ENCODE results near the gene GRAMD2A. TPM values are rescaled to one million over a fixed set of nuclear protein-coding genes. Genes with fewer than 3 reads are reported as not detected.
"Not testable (repeated sequence)": the region's sequence is repeated elsewhere in the genome, so short reads cannot be mapped to it uniquely, and the experiment has no call there.

Gene GRAMD2A
- total RNA-seq, 1 experiment from 2014 or later: 1.3 TPM

DNA sequence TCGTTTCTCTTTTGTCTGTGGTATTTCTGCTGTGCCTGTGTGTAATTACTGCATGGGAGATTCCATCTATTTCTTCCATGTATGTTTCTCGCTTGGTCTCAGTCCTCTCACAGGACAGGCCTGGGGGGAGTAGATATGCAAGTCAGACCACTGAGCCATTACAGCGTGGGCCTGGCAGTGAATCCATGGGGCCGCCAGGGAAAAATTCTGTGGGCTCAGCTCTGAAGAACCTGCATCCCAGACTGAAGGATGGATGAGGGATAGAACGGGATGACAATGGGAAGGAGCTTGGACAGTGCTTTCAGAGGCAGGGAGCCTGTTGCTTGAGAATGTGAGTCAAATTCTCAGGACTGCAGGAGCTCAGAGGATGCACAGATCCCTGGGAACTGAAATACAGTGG, 24.8 kb downstream of the GRAMD2A start:
- Mint-ChIP-seq H3K9me3 (no peaks in the 10 kb centered on the region), H3K27ac (peak overlapping the region in 1 of 3 experiments; percentile 50; a peak in 3 of 7 replicates), H3K27me3 (ENCODE audit: low read depth) (peaks cover 2% of the 10 kb centered on the region; the same call in 1 of the 2 replicates), H3K36me3 (ENCODE audit: insufficient read depth in 1 of 3, low read depth in 3 of 3) (no peaks in the 10 kb centered on the region), H3K4me1 (peaks cover 16 to 17% of the 10 kb centered on the region in 2 experiments), H3K4me3 (no peak overlapping the region)
- H3K27me3 ChIP-seq (ENCODE audit: insufficient read depth, low read length): no peaks in the 10 kb centered on the region
- H3K79me1 ChIP-seq (ENCODE audit: insufficient read depth, low read depth, low read length, poor library complexity, severe bottlenecking): no peaks in the 10 kb centered on the region
- no CpG with 5 or more reads among the region's 5 CpGs for whole genome bisulfite sequencing (ENCODE audit: extremely low coverage, insufficient read length, low lambda C conversion rate)
- H2BK120ac ChIP-seq (ENCODE audit: low read depth, low read length, poor library complexity, severe bottlenecking): no peak overlapping the region
- no peak overlapping the region for H2AK5ac ChIP-seq (ENCODE audit: insufficient read length, low read length)
- DNase-seq: no peak
- no peaks in the 10 kb centered on the region; the same call in 1 of the 2 replicates for H3K4me1 ChIP-seq (ENCODE audit: insufficient read depth, low read length)
- no peak overlapping the region for H3K4me2 ChIP-seq (ENCODE audit: insufficient read depth, insufficient read length, low read length)
- H2BK15ac ChIP-seq (ENCODE audit: low read depth, low read length): no peak overlapping the region
- H3K27ac ChIP-seq (ENCODE audit: insufficient read length, low read depth, low read length): no peak overlapping the region
- H3K79me2 ChIP-seq (ENCODE audit: insufficient read depth, low read length): no peaks in the 10 kb centered on the region
- H3K4ac ChIP-seq (ENCODE audit: low read depth, low read length): no peak overlapping the region
- H3K9ac ChIP-seq (ENCODE audit: extremely low read depth, insufficient read length, low read length): no peak overlapping the region
- H3K23me2 ChIP-seq (ENCODE audit: insufficient read length, low read depth, low read length, poor library complexity, severe bottlenecking): peaks cover 4% of the 10 kb centered on the region
- no peak overlapping the region for H4K8ac ChIP-seq (replicated peaks; ENCODE audit: insufficient read length, low read depth, low read length)
- H2BK5ac ChIP-seq (ENCODE audit: insufficient read length, low read length): no peak overlapping the region
- H2BK20ac ChIP-seq (ENCODE audit: low read depth, low read length, poor library complexity, severe bottlenecking): no peak overlapping the region
- TF ChIP-seq, protein P1, sequence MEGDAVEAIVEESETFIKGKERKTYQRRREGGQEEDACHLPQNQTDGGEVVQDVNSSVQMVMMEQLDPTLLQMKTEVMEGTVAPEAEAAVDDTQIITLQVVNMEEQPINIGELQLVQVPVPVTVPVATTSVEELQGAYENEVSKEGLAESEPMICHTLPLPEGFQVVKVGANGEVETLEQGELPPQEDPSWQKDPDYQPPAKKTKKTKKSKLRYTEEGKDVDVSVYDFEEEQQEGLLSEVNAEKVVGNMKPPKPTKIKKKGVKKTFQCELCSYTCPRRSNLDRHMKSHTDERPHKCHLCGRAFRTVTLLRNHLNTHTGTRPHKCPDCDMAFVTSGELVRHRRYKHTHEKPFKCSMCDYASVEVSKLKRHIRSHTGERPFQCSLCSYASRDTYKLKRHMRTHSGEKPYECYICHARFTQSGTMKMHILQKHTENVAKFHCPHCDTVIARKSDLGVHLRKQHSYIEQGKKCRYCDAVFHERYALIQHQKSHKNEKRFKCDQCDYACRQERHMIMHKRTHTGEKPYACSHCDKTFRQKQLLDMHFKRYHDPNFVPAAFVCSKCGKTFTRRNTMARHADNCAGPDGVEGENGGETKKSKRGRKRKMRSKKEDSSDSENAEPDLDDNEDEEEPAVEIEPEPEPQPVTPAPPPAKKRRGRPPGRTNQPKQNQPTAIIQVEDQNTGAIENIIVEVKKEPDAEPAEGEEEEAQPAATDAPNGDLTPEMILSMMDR (conservative IDR thresholded peaks at IDR 0.05): no peak
- H4K91ac ChIP-seq (ENCODE audit: insufficient read length, low read depth, low read length): no peak overlapping the region
- H4K20me1 ChIP-seq (ENCODE audit: control insufficient read depth, insufficient read depth, insufficient read length): no peaks in the 10 kb centered on the region
- no peak overlapping the region for H3K18ac ChIP-seq (ENCODE audit: insufficient read length, low read depth, low read length)
- no peaks in the 10 kb centered on the region for H3K9me3 ChIP-seq (ENCODE audit: control insufficient read depth, low read depth, low read length)
- no peak overlapping the region for H4K5ac ChIP-seq (ENCODE audit: insufficient read length, low read depth, low read length)
- H2AFZ ChIP-seq (ENCODE audit: low read length): no peak overlapping the region
- no peak overlapping the region for H3K56ac ChIP-seq (ENCODE audit: insufficient read length, low read depth, low read length)
- H2BK12ac ChIP-seq (ENCODE audit: insufficient read length, low read depth, low read length): no peak overlapping the region
- H3K14ac ChIP-seq (ENCODE audit: insufficient read depth, low read length): no peak overlapping the region
- no peak overlapping the region for H3K23ac ChIP-seq (ENCODE audit: insufficient read length, low read depth, low read length)
- H3T11ph ChIP-seq (ENCODE audit: low read length): no peak overlapping the region

- not testable (repeated sequence) for H3K4me2 ChIP-seq (ENCODE audit: insufficient read depth, insufficient read length, low read length); H3K27ac ChIP-seq (ENCODE audit: insufficient read length, low read depth, low read length); H3K27me3 ChIP-seq (ENCODE audit: insufficient read depth, low read length); H3K9me3 ChIP-seq (ENCODE audit: control insufficient read depth, low read depth, low read length); H3K79me2 ChIP-seq (ENCODE audit: insufficient read depth, low read length); H2BK20ac ChIP-seq (ENCODE audit: low read depth, low read length, poor library complexity, severe bottlenecking); H3K4me3 Mint-ChIP-seq; H3K4ac ChIP-seq (ENCODE audit: low read depth, low read length); H3K27me3 Mint-ChIP-seq (ENCODE audit: low read depth); H2AFZ ChIP-seq (ENCODE audit: low read length); H3K14ac ChIP-seq (ENCODE audit: insufficient read depth, low read length); H3K4me1 ChIP-seq (ENCODE audit: insufficient read depth, low read length); H3K9ac ChIP-seq (ENCODE audit: extremely low read depth, insufficient read length, low read length); H3K27ac Mint-ChIP-seq; H2BK120ac ChIP-seq (ENCODE audit: low read depth, low read length, poor library complexity, severe bottlenecking); H2BK15ac ChIP-seq (ENCODE audit: low read depth, low read length); H2BK12ac ChIP-seq (ENCODE audit: insufficient read length, low read depth, low read length); H4K20me1 ChIP-seq (ENCODE audit: control insufficient read depth, insufficient read depth, insufficient read length); H4K5ac ChIP-seq (ENCODE audit: insufficient read length, low read depth, low read length); H3T11ph ChIP-seq (ENCODE audit: low read length); H3K79me1 ChIP-seq (ENCODE audit: insufficient read depth, low read depth, low read length, poor library complexity, severe bottlenecking); H2AK5ac ChIP-seq (ENCODE audit: insufficient read length, low read length); H3K56ac ChIP-seq (ENCODE audit: insufficient read length, low read depth, low read length); H4K8ac ChIP-seq (replicated peaks; ENCODE audit: insufficient read length, low read depth, low read length); H4K91ac ChIP-seq (ENCODE audit: insufficient read length, low read depth, low read length); H3K18ac ChIP-seq (ENCODE audit: insufficient read length, low read depth, low read length); DNase-seq; H3K36me3 Mint-ChIP-seq (ENCODE audit: insufficient read depth in 1 of 3, low read depth in 3 of 3); H3K23me2 ChIP-seq (ENCODE audit: insufficient read length, low read depth, low read length, poor library complexity, severe bottlenecking); H3K9me3 Mint-ChIP-seq; H3K23ac ChIP-seq (ENCODE audit: insufficient read length, low read depth, low read length); H2BK5ac ChIP-seq (ENCODE audit: insufficient read length, low read length)
- peaks cover 10 to 17% of the 10 kb centered on the region in 2 experiments for H3K4me1 Mint-ChIP-seq
- no CpG with 5 or more reads among the region's 10 CpGs for WGBS (ENCODE audit: extremely low coverage, insufficient read length, low lambda C conversion rate)
These were observed 25.6 kb downstream of the GRAMD2A start for GRCh38 chr15:72171978-72172377.
